T-helper 17 cell (primary cell): Measurements from ENCODE around the gene ZNF519. TPM values are rescaled to one million over a fixed set of nuclear protein-coding genes. Genes with fewer than 3 reads are reported as not detected.

Experiments
- ATAC-seq: fragments of 150-1000 bp; cut with Tn5 transposase; 2 replicates; pipeline ENCODE4 v1.10.0; 2021; ENCODE audit warnings: mild to moderate bottlenecking, moderate library complexity
- DNase-seq, 3 donors: peaks; one replicate each; pipeline versions ENCODE4 v3.0.0 to v3.0.0-alpha.2; 2020 to 2021
- H3K9me3 ChIP-seq: one replicate; pipeline ENCODE4 v1.7.0; 2013; ENCODE audit warnings: low read length, mild to moderate bottlenecking; ENCODE audit not compliant: control insufficient read depth, poor library complexity, severe bottlenecking
- H3K27ac Mint-ChIP-seq: one replicate; pipeline ENCODE4 v1.8.0; 2022; ENCODE audit warnings: mild to moderate bottlenecking, moderate library complexity, mixed read lengths
- H3K27me3 Mint-ChIP-seq: one replicate; pipeline ENCODE4 v1.8.0; 2022; ENCODE audit warnings: mixed read lengths
- H3K36me3 Mint-ChIP-seq: one replicate; pipeline ENCODE4 v1.8.0; 2022; ENCODE audit warnings: low read depth, mixed read lengths
- H3K4me1 Mint-ChIP-seq: one replicate; pipeline ENCODE4 v1.8.0; 2022; ENCODE audit warnings: mild to moderate bottlenecking, mixed read lengths
- H3K4me3 Mint-ChIP-seq: one replicate; pipeline ENCODE4 v1.8.0; 2022; ENCODE audit warnings: mild to moderate bottlenecking, moderate library complexity, mixed read lengths
- total RNA-seq, 4 donors: library from RNA in 2 of 4; stranded (reverse) in 2 of 4; gene quantifications; one replicate each; pipeline ENCODE4 v1.2.3 and lab custom pipeline; 2022 to 2026

Gene ZNF519
- total RNA-seq, 2 donors from 2014 or later: 5.2 to 10.6 TPM

GRCh38 chr18:14100503-14101286 lies 31.5 kb downstream of the ZNF519 start:
- H3K4me3 Mint-ChIP-seq: no peak overlapping the region
- DNase-seq (no peak), ATAC-seq (no peak)
- no peak overlapping the region for H3K27ac Mint-ChIP-seq
- H3K4me1 Mint-ChIP-seq: no peaks in the 10 kb centered on the region
- peaks cover 3% of the 10 kb centered on the region for H3K9me3 ChIP-seq
- H3K36me3 Mint-ChIP-seq: no peaks in the 10 kb centered on the region
- H3K27me3 Mint-ChIP-seq: no peaks in the 10 kb centered on the region

- no peaks in the 10 kb centered on the region for H3K9me3 ChIP-seq
- DNase-seq (no peak), ATAC-seq (no peak)
- Mint-ChIP-seq H3K4me3 (no peak overlapping the region), H3K4me1 (no peaks in the 10 kb centered on the region), H3K36me3 (no peaks in the 10 kb centered on the region), H3K27ac (no peak overlapping the region), H3K27me3 (no peaks in the 10 kb centered on the region)
Measured at GRCh38 chr18:14098428-14098827, 33.8 kb downstream of the ZNF519 start.

- no peak for ATAC-seq
Measured at GRCh38 chr18:14097761-14098160, 34.5 kb downstream of the ZNF519 start.

GRCh38 chr18:14093307-14093915 lies 38.8 kb downstream of the ZNF519 start:
- H3K9me3 ChIP-seq: no peaks in the 10 kb centered on the region
- H3K27ac Mint-ChIP-seq: no peak overlapping the region
- no peaks in the 10 kb centered on the region for H3K27me3 Mint-ChIP-seq
- no peak for ATAC-seq
- no peak for DNase-seq
- no peak overlapping the region for H3K4me3 Mint-ChIP-seq
- no peaks in the 10 kb centered on the region for H3K36me3 Mint-ChIP-seq
- no peaks in the 10 kb centered on the region for H3K4me1 Mint-ChIP-seq

More at GRCh38 chr18:14097761-14098160, 34.5 kb downstream of the ZNF519 start:
- Mint-ChIP-seq H3K36me3 (no peaks in the 10 kb centered on the region), H3K27me3 (no peaks in the 10 kb centered on the region), H3K4me3 (no peak overlapping the region), H3K27ac (no peak overlapping the region), H3K4me1 (no peaks in the 10 kb centered on the region)
- no peaks in the 10 kb centered on the region for H3K9me3 ChIP-seq
- DNase-seq: no peak

GRCh38 chr18:14092625-14093306 lies 39.5 kb downstream of the ZNF519 start:
- no peak for ATAC-seq
- H3K9me3 ChIP-seq: no peaks in the 10 kb centered on the region
- Mint-ChIP-seq H3K27ac (no peak overlapping the region), H3K36me3 (no peaks in the 10 kb centered on the region), H3K27me3 (no peaks in the 10 kb centered on the region), H3K4me3 (no peak overlapping the region), H3K4me1 (no peaks in the 10 kb centered on the region)
- no peak for DNase-seq

GRCh38 chr18:14089781-14090180 lies 42.5 kb downstream of the ZNF519 start:
- Mint-ChIP-seq H3K4me1 (peaks cover 3% of the 10 kb centered on the region), H3K27ac (no peak overlapping the region), H3K27me3 (peaks cover 5% of the 10 kb centered on the region), H3K4me3 (no peak overlapping the region), H3K36me3 (no peaks in the 10 kb centered on the region)
- ATAC-seq (no peak), DNase-seq (no peak)
- no peaks in the 10 kb centered on the region for H3K9me3 ChIP-seq

- Mint-ChIP-seq H3K4me1 (peaks cover 3% of the 10 kb centered on the region), H3K27me3 (peaks cover 5% of the 10 kb centered on the region), H3K36me3 (no peaks in the 10 kb centered on the region), H3K4me3 (no peak overlapping the region), H3K27ac (no peak overlapping the region)
- no peaks in the 10 kb centered on the region for H3K9me3 ChIP-seq
- DNase-seq (no peak), ATAC-seq (no peak)
Measured at GRCh38 chr18:14089191-14089590, 43.0 kb downstream of the ZNF519 start.

GRCh38 chr18:14086458-14087231 lies 45.6 kb downstream of the ZNF519 start:
- DNase-seq (no peak), ATAC-seq (no peak)
- peaks cover 3% of the 10 kb centered on the region for H3K4me1 Mint-ChIP-seq
- H3K27me3 Mint-ChIP-seq: peaks cover 5% of the 10 kb centered on the region
- H3K9me3 ChIP-seq: no peaks in the 10 kb centered on the region
- H3K4me3 Mint-ChIP-seq: no peak overlapping the region
- H3K36me3 Mint-ChIP-seq: no peaks in the 10 kb centered on the region
- H3K27ac Mint-ChIP-seq: no peak overlapping the region

GRCh38 chr18:14085770-14086457 lies 46.3 kb downstream of the ZNF519 start:
- ATAC-seq: no peak
- H3K4me3 Mint-ChIP-seq: no peak overlapping the region
- H3K4me1 Mint-ChIP-seq: peaks cover 3% of the 10 kb centered on the region
- H3K9me3 ChIP-seq: no peaks in the 10 kb centered on the region
- no peak overlapping the region for H3K27ac Mint-ChIP-seq
- no peak for DNase-seq
- peaks cover 5% of the 10 kb centered on the region for H3K27me3 Mint-ChIP-seq
- H3K36me3 Mint-ChIP-seq: no peaks in the 10 kb centered on the region

- ATAC-seq (no peak), DNase-seq (no peak)
- H3K4me1 Mint-ChIP-seq: no peaks in the 10 kb centered on the region
- peaks cover 4% of the 10 kb centered on the region for H3K36me3 Mint-ChIP-seq
- no peak overlapping the region for H3K4me3 Mint-ChIP-seq
- H3K9me3 ChIP-seq: no peaks in the 10 kb centered on the region
- H3K27ac Mint-ChIP-seq: no peak overlapping the region
- no peaks in the 10 kb centered on the region for H3K27me3 Mint-ChIP-seq
Measured at GRCh38 chr18:14075196-14075595, 57.0 kb downstream of the ZNF519 start.

GRCh38 chr18:14074187-14074586 lies 58.0 kb downstream of the ZNF519 start:
- H3K27ac Mint-ChIP-seq: no peak overlapping the region
- DNase-seq (no peak), ATAC-seq (no peak)
- H3K27me3 Mint-ChIP-seq: no peaks in the 10 kb centered on the region
- no peaks in the 10 kb centered on the region for H3K4me1 Mint-ChIP-seq
- H3K4me3 Mint-ChIP-seq: no peak overlapping the region
- H3K9me3 ChIP-seq: no peaks in the 10 kb centered on the region
- peaks cover 4% of the 10 kb centered on the region for H3K36me3 Mint-ChIP-seq

- Mint-ChIP-seq H3K36me3 (no peaks in the 10 kb centered on the region), H3K27ac (no peak overlapping the region), H3K4me3 (no peak overlapping the region), H3K4me1 (no peaks in the 10 kb centered on the region), H3K27me3 (no peaks in the 10 kb centered on the region)
- DNase-seq (no peak), ATAC-seq (no peak)
- H3K9me3 ChIP-seq: peaks cover 12% of the 10 kb centered on the region
Measured at GRCh38 chr18:14053661-14054060, 78.6 kb downstream of the ZNF519 start.
